Measurements from ENCODE around the gene KRT1.

DNA sequence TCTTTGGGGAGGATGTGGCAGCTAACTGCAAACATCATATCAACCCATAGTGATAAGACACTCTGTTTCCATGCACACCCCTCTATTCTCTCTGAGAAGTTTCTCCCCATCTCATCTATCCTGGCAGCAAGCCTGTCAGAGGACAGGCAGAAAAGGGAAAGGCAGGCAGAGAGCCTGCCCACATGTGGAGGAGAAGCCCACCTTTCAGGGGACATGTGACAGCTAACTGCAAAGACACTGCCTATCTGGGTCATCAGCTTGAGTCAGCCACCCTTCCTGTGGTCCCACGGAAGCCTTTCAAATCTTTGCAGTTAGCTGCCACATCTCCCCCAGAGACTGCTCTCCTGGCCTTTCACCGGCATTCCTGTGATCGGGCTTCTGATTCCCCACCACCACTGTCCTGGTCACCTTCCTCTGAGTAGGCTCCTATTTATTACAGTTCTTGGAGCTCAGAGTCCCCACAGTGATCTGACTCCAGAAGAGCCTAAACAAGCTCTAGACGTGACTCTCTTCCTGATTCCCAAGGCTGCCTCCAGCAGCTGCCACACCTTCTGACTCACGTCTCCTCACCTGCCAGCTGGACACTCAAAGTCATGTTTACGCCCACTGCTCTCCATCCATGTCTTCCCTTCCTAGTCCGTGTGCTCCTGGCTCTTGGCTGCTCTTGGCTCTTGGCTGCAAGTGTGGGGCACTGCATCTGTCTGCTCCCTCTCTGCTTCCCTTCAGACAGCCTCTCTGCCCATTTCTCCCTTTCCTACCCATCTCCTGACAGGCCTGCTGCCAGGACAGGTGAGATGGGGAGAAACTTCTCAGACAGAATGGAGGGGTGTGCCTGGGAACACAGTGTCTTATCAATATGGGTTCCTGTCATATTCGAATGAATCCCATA is 7.5 kb upstream of the KRT1 start:
- TF ChIP-seq TAF1 (IDR thresholded peaks at IDR 0.05; ENCODE audit: borderline replicate concordance, low read depth, low read length) (no peak), RXRA (IDR thresholded peaks at IDR 0.05; ENCODE audit: borderline replicate concordance, low read depth) (no peak), POLR2AphosphoS5 (IDR thresholded peaks at IDR 0.05; ENCODE audit: low read depth, low read length) (no peak), EP300 (IDR thresholded peaks at IDR 0.05; ENCODE audit: borderline replicate concordance in 1 of 2, low read depth in 1 of 2, low read length in 1 of 2) (no peak), NRF1 (IDR thresholded peaks at IDR 0.05; ENCODE audit: low read depth, low read length) (no peak), GABPA (IDR thresholded peaks at IDR 0.05; ENCODE audit: low read depth) (no peak), GATA2 (CRISPR knock-in tag; IDR thresholded peaks at IDR 0.05) (no peak)
- TF ChIP-seq, protein P1, sequence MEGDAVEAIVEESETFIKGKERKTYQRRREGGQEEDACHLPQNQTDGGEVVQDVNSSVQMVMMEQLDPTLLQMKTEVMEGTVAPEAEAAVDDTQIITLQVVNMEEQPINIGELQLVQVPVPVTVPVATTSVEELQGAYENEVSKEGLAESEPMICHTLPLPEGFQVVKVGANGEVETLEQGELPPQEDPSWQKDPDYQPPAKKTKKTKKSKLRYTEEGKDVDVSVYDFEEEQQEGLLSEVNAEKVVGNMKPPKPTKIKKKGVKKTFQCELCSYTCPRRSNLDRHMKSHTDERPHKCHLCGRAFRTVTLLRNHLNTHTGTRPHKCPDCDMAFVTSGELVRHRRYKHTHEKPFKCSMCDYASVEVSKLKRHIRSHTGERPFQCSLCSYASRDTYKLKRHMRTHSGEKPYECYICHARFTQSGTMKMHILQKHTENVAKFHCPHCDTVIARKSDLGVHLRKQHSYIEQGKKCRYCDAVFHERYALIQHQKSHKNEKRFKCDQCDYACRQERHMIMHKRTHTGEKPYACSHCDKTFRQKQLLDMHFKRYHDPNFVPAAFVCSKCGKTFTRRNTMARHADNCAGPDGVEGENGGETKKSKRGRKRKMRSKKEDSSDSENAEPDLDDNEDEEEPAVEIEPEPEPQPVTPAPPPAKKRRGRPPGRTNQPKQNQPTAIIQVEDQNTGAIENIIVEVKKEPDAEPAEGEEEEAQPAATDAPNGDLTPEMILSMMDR (IDR thresholded peaks at IDR 0.05): no peak
- TF ChIP-seq, protein P2, sequence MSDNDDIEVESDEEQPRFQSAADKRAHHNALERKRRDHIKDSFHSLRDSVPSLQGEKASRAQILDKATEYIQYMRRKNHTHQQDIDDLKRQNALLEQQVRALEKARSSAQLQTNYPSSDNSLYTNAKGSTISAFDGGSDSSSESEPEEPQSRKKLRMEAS (IDR thresholded peaks at IDR 0.05; ENCODE audit: low read depth): no peak
- TF ChIP-seq, protein P3, sequence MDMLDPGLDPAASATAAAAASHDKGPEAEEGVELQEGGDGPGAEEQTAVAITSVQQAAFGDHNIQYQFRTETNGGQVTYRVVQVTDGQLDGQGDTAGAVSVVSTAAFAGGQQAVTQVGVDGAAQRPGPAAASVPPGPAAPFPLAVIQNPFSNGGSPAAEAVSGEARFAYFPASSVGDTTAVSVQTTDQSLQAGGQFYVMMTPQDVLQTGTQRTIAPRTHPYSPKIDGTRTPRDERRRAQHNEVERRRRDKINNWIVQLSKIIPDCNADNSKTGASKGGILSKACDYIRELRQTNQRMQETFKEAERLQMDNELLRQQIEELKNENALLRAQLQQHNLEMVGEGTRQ (IDR thresholded peaks at IDR 0.05; ENCODE audit: borderline replicate concordance, low read depth, low read length): no peak
- TF ChIP-seq, protein P4, sequence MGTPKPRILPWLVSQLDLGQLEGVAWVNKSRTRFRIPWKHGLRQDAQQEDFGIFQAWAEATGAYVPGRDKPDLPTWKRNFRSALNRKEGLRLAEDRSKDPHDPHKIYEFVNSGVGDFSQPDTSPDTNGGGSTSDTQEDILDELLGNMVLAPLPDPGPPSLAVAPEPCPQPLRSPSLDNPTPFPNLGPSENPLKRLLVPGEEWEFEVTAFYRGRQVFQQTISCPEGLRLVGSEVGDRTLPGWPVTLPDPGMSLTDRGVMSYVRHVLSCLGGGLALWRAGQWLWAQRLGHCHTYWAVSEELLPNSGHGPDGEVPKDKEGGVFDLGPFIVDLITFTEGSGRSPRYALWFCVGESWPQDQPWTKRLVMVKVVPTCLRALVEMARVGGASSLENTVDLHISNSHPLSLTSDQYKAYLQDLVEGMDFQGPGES (IDR thresholded peaks at IDR 0.05; ENCODE audit: low read depth, low read length): no peak
